ENCODE data around the gene VAPA. TPM values are rescaled to one million over a fixed set of nuclear protein-coding genes. Genes with fewer than 3 reads are reported as not detected.
A peak's percentile ranks its signal among the peaks of the same experiment; 100 is the strongest.

Gene VAPA
- total RNA-seq, 1 donor from 2014 or later, result 203 TPM

DNA sequence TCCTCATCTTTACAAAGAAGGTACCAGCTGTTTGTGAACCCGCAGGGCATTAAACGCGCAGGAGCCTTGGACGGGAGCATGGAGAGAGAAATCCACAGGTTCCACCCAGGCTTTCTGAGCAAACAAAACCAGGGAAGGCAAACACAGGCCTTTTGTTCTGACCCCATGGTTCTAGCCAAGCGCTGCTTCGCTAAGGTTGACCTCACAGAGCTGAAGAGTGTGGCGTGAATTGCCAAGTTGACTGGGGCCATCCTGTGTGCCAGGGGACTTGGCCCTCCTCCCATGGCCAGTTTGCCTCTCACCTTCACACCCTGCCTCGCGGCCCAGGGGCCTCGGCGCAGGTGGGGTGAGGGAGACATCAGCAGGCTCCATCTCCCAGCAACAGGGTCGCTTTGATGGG, 74.1 kb downstream of the VAPA start:
- DNase-seq (ENCODE audit: missing footprints), result no peak
- intact Hi-C loops (cut with DNase I), result no loop called here
- peak; percentile 37 for ATAC-seq

DNA sequence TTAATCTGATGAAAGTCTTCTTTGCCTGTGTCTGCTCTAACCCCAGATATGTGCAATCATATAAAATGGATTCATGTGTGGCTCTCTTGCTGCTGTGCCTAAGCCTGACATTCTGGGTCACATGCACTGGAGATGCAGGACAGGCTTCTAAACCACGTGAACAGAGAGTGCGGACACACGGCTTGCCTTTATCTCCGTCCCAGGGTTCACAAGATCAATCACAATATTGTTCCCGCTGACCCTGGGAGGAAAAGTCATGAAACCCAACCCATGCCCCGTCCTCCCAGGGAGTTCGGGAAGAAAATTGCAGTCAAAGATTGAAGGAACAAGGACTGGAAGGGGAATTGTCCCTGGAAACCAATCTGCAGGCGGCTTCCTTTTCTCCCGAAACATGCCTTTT, 74.8 kb downstream of the VAPA start:
- ATAC-seq (no peak), DNase-seq (ENCODE audit: missing footprints) (no peak)
- intact Hi-C loops (cut with DNase I), result no loop called here

DNA sequence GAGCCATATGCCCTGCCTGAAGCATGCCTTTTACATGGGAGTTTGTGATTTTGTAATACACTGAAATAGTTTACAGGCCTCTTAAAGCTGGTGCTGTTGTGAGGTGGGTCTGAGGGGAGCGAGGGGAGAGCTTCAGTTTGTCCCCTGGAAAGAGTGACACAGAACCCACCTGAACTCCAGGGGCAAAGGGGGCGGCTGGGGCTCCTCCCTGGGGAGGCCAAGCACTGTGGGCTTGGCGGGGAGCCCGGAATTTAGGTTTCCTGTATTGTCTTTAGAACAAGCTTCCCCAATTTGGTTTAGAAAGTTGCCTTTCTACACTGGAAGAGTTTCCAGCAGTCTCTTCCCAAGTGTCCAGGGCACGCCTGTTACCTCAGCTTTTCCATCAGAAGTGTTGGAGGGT, 75.7 kb downstream of the VAPA start:
- DNase-seq (ENCODE audit: missing footprints) (no peak), ATAC-seq (no peak)
- intact Hi-C loops (cut with DNase I), result no loop called here

DNA sequence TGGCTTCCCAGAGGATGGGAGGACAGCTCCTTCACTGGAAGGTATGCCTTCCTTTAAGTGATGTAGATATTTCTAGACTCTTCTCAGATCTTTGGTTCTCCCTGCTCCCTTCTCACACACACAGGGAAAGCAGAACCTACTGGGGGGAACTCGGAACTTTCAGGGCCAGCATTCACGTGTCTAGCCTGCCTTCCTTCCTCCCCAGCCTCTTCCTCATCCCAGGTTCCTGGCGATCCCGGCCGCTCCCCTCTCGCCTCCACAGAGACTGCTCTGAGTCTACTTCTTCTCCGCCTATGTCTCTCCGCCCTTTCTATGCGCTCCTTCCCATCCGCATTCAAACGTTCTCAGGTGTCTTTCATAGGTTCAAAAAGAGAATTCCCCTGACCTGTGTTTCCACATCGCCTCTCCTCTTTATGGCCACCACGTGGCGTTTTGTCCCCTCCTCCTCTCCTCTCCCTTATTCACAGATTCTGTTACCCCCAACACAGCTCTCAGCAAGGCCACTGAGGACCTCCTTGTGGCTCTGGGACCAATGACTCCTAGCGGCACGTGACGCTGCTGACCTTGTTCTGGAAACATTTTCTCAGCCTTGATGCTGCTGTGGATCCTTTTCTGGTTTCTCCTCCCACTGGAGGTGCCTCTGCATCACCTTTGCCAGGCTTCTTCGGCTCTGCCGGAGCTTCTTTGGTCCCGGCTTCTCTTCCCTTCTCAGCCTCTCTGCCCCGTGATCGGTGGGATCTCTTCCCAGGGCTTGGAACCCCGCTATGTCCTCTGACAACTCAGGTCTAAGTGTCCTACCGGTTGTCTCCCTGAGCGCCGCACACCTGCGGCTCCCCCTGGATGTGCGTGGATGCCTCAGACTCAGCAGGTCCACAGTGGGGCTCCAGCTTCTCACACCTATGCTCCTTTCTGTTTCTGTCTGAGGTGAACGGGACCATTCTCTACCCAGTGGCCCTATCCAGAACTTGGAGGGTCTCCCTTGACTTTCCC, 77.5 kb downstream of the VAPA start:
- ATAC-seq, result no peak
- intact Hi-C loops (cut with DNase I), result no loop called here
- DNase-seq (ENCODE audit: missing footprints), result no peak

DNA sequence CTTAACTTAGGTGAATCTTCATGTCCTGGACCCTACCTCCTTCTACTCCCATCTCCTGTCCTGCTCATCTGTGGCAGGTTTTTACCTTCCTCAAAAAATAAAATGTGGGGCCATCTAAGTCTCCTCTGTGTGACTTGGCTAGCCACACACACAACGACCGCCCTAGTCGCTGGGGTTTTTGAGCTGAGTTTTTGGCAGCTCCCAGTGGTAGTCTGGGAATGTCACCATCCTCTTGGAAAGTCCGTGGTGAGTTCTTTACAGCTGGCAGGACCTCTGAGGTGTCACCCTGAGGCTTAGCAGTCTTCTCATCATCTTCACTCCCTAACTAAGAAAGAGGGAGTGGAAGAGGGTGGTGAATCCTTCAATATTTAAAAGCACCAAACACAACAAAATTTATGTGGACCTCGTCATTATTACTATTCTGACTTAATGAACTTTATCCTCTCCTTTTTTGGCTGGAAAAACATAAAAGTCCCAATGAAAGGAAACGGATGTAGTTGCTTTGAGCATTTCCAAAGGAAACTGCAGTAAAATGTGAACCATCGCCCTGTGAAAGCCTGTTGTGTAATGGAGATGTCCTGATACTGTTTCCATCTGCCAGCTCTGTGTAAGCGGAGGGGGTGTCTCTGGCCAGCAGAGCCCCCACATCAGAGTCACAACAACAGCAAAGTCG, 78.6 kb downstream of the VAPA start:
- ATAC-seq, result peak; percentile 70
- intact Hi-C loops (cut with DNase I), result no loop called here

DNA sequence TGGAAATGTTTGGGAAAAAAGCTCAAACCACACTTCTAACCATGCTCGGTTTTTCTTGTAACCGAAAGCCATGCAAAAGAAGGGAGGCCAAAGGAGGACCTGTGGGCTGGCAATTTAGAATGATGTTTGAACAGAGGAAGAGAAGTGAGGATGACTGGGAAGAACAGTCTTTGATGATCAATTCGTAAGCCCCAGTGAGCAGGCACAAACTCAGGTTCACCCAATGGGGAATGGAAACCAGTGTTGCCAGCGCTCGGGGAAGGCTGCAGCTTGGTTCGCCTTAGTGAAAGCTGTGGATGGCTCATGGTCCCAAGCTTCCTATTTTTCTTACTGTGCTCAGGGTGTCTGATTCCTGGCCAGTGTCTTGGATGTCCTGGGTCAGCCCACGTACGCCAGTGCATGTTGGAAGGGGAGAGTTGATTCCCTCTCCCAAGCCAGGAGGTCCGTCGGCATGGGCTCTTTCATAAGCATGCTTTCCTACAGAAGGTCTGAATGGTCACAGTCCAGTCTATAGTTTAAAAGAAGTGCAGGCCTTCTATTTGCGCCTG, 79.2 kb downstream of the VAPA start:
- intact Hi-C loops (cut with DNase I), result no loop called here
- no peak for ATAC-seq
- DNase-seq (ENCODE audit: missing footprints), result no peak

More for the DNA sequence above, 78.6 kb downstream of the VAPA start:
- no peak for DNase-seq (ENCODE audit: missing footprints)

DNA sequence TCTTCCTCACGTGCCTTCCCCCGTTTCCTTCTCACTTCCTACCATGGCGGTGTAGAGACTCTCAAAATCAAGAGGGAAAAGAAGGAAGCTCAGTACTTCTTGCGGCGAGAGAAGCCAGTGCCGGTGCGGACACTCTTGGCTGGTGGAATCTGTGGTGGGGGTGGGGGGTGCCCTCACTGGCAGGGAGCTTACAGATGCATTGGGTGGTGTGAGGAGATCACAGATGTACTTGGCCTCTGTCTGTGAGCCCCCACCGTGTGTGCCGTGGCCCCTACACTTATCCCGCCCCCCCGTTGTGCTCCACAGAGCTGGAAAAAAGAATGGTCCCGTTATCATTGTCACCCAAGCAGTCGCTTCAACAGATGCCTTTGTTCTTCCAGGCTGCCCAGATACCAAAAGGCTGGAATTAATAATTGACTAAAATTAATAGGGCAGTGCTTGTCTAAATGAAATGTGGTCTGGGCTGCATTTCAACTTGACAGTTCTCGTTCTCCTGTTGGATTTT, 79.8 kb downstream of the VAPA start:
- intact Hi-C loops (cut with DNase I), result no loop called here
- DNase-seq (ENCODE audit: missing footprints), result no peak
- no peak for ATAC-seq

DNA sequence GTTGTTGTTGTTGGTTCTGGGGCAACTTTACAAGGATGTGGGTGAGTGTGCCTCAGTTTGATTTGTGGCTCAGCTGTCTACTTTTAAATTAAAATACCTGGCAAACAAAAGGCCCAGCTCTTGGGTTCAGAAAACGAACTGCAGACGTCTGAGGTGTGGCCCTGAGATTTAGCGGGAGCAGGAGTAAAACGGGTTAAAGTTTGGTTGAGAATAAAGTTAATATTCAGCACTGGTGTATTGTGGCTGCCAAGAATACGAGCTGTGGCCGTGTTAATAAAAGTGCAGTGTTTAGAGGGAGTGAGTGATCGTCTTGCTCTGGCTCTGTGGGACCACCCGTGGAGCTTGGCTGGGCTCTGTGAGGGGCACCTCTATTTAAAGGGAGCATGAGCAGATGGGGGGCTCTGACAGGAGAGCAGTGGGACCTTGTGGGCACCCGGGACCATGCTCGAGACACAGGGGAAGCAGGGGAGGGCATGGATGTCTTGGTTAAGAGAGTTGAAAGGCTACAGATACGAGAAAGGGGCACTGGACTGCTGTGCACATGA, 80.3 kb downstream of the VAPA start:
- intact Hi-C loops (cut with DNase I), result no loop called here
- no peak for ATAC-seq
- no peak for DNase-seq (ENCODE audit: missing footprints)

DNA sequence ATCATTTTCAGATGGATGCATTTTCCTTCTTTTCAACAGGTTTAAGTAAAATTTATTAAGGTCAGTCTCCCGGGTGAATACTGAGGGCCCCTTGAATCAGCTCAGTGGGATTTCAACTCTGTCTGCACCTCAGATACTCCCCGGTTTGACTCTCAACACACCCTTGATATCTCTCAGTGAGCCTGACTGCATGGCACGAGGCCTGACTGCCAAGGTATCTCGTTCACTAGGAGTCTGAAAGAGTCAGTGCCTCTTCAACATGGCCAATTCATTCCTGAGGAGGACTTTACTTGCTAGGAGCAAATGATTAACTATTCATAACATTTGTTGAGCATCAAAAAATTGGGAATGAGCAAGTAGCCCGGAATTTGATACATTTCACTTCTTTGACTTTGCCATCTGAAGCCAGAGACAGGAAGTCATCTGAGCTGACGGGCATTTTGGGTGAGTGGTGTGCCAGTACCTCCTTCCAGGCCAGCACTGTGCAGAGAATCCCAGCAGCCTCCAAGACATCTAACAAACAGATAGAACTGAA, 81.0 kb downstream of the VAPA start:
- intact Hi-C loops (cut with DNase I), result no loop called here
- no peak for DNase-seq (ENCODE audit: missing footprints)

DNA sequence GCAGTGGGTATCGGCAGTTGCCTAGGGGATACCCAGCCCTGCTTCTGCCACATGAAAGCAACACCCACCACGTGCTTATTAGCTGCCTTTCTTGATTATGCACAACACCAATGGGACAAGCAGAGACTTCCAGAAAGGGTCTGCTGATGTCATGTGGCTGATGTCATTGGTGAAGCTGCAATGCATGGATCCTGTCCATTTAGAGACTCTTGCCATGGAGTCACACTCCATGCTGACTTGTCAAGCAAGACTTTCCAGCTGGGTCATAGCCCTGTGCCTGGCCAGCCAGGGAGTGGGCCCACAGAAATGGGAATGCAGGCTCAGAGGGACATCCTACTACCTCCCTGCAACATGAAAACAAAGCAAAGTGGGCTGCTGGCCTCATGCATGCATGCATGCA, 81.8 kb downstream of the VAPA start:
- ATAC-seq, result no peak
- intact Hi-C loops (cut with DNase I), result no loop called here
- DNase-seq (ENCODE audit: missing footprints), result no peak

More for the DNA sequence above, 81.0 kb downstream of the VAPA start:
- no peak for ATAC-seq

DNA sequence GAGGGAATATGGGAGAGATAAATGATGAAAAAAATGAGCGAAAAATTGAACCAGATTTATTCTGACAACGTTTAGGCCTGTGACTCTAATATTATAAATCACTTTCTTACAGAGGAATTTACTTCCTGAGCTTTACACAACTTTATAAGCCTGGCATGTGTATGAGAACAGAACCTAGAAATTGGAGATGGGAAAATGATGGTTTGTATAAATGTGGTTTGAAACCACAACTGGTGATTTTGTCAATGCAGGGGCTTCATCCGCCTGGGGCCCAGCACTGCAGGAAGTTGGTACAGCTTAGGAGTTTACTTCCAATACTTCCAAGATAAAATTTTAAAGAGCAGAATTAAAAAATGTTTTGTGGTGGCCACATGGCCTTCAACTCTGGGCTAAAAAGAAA, 82.3 kb downstream of the VAPA start:
- intact Hi-C loops (cut with DNase I), result no loop called here
- no peak for DNase-seq (ENCODE audit: missing footprints)
- ATAC-seq, result no peak

DNA sequence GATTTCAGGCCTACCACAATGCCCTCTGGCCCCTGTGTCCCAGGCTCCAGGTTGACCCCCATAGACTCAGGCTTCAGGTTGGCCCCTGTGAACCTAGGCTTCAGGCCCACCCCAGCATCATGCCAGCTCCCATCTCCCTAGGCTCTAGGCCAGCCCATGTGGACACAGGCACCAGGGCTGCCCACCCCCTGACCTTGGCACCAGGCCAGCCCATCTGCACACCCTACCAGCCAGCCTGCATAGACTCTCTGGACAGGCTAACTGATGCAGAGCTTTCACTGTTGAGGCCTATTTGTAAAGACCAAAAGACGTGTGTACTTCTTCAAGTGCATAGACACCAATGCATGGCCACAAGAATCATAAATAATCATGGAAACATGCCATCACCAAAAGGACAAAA, 83.9 kb downstream of the VAPA start:
- intact Hi-C loops (cut with DNase I), result no loop called here
- no peak for ATAC-seq
- DNase-seq (ENCODE audit: missing footprints), result no peak

DNA sequence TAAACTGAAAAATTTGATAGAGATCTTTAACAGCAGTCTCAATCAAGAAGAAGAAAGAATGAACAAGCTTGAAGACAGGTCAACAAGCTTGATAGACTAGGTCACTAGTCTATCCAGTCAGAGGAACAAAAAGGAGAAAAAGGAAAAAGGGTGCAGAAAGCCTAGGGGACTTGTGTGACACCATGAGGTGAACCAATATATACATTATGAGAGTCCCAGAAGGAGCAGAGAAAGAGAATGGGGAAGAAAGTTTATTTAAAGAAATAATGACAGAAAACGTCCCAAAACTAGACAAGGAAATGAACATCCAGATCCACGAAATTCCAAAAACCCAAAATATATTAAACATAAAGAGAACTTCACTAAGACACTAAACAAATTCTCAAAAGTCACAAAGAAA, 84.5 kb downstream of the VAPA start:
- intact Hi-C loops (cut with DNase I), result no loop called here
- ATAC-seq, result no peak
- DNase-seq (ENCODE audit: missing footprints), result no peak

DNA sequence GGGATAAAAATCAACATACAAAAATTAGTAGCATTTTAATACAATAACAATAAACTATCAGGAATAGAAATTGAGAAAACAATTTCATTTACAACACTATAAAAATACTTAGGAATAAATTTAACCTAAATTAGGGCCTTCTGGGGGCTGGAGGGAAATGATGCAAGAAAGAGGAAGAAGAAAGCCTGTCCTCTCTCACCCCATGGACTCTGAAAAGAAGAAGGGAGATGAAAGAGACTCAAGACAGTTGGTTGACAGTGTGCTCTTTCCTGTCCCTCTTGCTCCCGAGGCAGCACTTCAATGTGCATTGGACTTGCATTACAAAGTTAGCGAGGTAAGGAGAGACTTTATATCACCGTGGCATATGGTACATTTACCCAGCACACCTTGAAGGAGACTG, 88.5 kb downstream of the VAPA start:
- ATAC-seq (no peak), DNase-seq (ENCODE audit: missing footprints) (no peak)
- intact Hi-C loops (cut with DNase I), result no loop called here

DNA sequence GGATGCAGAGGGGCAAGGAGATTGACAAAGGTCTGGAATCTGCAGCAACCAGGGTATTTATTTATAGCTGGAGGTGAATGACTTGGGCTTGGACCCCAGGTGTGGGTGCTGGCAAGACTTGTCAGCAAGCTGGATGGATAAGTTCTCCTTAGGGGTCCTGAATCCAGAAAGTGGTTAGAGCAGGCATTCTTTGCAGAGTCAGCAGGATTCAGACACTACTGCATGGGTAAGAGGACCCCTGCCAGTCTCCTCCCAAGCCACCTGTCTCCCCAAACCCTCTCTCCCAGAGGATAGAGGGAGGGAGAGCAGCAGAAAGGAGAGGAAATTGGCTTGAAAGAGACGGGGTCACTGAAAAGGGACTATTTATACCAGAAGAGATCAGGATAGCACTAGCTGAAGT, 89.5 kb downstream of the VAPA start:
- DNase-seq (ENCODE audit: missing footprints) (no peak), ATAC-seq (no peak)
- intact Hi-C loops (cut with DNase I), result no loop called here

DNA sequence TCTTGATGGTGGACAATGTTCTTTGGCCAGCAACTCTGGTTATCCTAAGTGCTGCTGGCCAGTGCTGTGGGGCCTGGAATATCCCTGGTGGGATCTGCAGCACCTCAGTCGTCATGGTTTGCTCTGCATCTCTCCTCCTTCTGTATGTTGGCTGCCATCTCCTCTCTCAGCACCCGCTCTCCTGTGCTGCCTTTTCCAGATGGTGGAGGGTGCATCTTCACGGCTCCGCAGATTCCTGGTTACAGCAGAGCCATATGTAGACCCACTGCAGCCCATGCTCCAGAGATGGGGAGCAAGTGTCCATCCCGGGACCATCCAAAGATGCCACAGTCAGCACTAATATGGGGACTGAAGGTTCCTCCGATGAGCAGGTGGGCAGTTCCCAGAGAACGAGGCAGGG, 90.0 kb downstream of the VAPA start:
- intact Hi-C loops (cut with DNase I), result no loop called here
- DNase-seq (ENCODE audit: missing footprints), result no peak
- no peak for ATAC-seq

DNA sequence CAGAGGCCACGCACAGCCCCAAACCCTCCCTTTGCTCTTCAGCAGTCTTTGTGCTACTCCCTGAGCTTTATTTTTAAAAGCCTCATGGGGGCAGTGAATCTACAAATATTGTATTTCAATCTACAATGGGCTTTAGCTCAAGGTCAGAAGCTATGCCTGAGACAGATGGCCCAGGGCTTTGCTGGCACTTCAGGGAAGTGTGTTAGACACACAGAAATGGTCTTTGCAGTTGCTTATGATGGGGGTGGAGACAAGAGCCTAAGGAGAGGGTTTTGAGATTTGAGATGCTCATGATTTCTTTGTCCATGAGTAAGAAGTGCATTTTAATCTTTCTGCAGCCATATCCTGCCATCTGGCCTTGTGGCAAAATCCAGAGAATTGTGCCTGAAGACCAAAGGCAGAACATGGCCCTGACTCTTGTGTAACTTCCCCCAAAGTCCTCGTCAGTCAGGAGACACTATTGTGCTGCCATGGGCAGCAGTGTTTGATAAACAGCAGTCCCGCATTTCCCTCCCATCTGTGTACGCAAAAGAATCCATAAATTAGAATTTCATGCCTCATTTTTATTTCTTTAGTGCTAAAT, 92.6 kb downstream of the VAPA start:
- ATAC-seq (peak; percentile 21), DNase-seq (ENCODE audit: missing footprints) (no peak)
- intact Hi-C loops (cut with DNase I), result loop anchor here (2.0 kb wide), 1 partner anchor 512 kb away; no protein-coding TSS in a partner anchor

DNA sequence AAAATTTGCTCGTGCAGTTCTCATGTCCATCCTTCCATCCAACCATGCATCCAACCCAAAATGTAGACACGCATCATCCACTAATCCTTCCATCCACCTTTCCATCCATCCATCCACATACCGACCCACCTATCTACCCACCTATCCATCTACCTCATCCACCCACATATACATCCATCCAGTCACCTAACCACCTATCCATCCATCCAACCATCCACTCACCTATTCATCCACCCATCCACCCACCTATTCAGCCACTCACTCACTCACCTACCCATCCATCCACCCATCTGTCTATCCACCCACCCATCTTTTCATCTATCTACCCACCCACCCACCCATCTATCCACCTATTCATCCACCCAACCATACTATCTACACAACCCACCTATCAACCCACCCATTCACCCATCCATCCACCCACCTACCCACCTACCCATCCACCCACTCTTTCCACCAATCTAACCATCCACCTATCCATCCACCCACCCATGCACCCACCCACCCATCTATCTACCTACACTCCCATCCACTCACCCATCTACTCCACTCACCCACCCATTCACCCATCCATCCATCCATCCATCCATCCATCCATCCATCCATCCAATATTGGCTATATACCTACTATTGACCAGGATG, 94.3 kb downstream of the VAPA start:
- DNase-seq (ENCODE audit: missing footprints) (no peak), ATAC-seq (no peak)
- intact Hi-C loops (cut with DNase I), result no loop called here
